ENCODE results near the gene RGS12.

Gene RGS12

DNA sequence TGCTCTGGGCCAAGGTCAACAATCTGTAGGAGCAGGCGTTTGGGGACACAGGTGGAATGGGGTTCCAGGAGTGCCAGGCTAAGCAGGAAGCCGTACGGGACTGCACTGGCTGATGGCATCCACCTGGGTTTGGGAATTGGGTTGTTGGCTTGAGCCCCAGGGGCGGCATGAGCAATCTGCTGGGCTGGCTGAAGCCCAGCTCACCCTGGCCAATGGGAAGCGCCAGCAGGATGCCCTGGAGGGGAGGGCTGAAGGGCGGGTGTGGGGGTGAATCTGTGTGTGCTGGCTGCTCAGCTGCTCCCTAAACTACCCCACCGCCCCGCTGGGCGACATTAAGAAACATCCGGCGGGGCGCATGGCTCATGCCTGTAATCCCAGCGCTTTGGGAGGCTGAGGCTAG is 8.9 kb upstream of the RGS12 start:
- Mint-ChIP-seq H3K4me3 (no peak overlapping the region), H3K36me3 (ENCODE audit: low read depth) (no peaks in the 10 kb centered on the region), H3K9me3 (peaks cover 13% of the 10 kb centered on the region), H3K27me3 (peaks cover 48% of the 10 kb centered on the region), H3K27ac (peak overlapping the region; percentile 12), H3K4me1 (ENCODE audit: low read depth) (peaks cover 29% of the 10 kb centered on the region)
- intact Hi-C loops (cut with micrococcal nuclease), result no loop called here

- Mint-ChIP-seq H3K4me3 (no peak overlapping the region), H3K4me1 (ENCODE audit: low read depth) (peaks cover 30% of the 10 kb centered on the region), H3K27ac (no peak overlapping the region), H3K9me3 (peaks cover 8% of the 10 kb centered on the region), H3K27me3 (peaks cover 53% of the 10 kb centered on the region), H3K36me3 (ENCODE audit: low read depth) (no peaks in the 10 kb centered on the region)
- intact Hi-C loops (cut with micrococcal nuclease), result no loop called here
Measured at GRCh38 chr4:3284734-3285557, 7.9 kb upstream of the RGS12 start.

DNA sequence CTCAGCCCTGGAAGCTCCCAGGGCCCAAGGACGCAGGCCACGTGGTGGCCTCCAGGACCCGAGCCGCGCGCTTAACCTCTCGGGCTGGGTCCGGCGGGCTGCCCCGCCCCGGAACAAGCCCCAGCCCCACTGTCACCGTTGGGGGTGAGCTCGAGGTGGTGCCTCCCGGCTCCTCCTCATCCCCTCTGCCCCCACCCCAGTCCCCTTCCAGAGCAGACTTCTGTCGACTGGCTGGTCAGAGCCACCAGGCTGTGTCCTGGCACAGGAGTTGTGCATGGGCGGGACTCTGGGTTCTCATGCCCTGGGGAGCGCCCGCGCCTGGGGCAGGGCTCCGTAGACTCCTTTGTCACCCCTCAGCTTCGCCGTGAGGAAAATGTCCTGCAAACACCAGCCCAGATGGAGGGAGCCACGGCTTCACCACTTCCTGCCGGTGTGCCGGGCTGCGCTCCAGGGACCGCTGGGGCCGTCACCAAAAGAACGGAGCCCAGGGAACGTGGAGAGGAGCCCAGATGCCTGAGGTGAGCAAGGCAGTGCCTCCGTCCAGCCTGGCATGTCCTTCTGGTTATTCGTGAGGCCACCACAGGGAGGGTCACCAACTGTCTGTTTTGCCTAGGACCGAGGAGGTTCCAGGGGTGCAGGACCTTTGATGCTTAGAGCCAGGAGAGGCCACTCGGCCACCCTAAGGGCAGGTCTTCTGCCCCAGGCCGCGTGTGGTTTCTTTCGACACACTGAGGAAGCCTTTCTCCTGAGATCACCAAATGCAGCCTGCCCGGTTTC is 7.1 kb upstream of the RGS12 start:
- H3K4me1 Mint-ChIP-seq (ENCODE audit: low read depth), result peaks cover 30% of the 10 kb centered on the region
- peak overlapping the region; percentile 19 for H3K27ac Mint-ChIP-seq

GRCh38 chr4:3286335-3287175 is 6.3 kb upstream of the RGS12 start:
- Mint-ChIP-seq H3K36me3 (ENCODE audit: low read depth) (no peaks in the 10 kb centered on the region), H3K27ac (peak overlapping the region; percentile 19), H3K27me3 (peaks cover 55% of the 10 kb centered on the region), H3K4me1 (ENCODE audit: low read depth) (peaks cover 32% of the 10 kb centered on the region), H3K9me3 (peaks cover 6% of the 10 kb centered on the region), H3K4me3 (no peak overlapping the region)
- intact Hi-C loops (cut with micrococcal nuclease), result no loop called here

More for the DNA sequence above, 7.1 kb upstream of the RGS12 start:
- H3K9me3 Mint-ChIP-seq, result peaks cover 8% of the 10 kb centered on the region
- H3K36me3 Mint-ChIP-seq (ENCODE audit: low read depth), result no peaks in the 10 kb centered on the region
- intact Hi-C loops (cut with micrococcal nuclease), result no loop called here
- H3K27me3 Mint-ChIP-seq, result peaks cover 54% of the 10 kb centered on the region
- H3K4me3 Mint-ChIP-seq, result no peak overlapping the region

- no peaks in the 10 kb centered on the region for H3K9me3 Mint-ChIP-seq
- intact Hi-C loops (cut with micrococcal nuclease), result no loop called here
- peak overlapping the region; percentile 19 for H3K27ac Mint-ChIP-seq
- H3K36me3 Mint-ChIP-seq (ENCODE audit: low read depth), result no peaks in the 10 kb centered on the region
- peaks cover 36% of the 10 kb centered on the region for H3K4me1 Mint-ChIP-seq (ENCODE audit: low read depth)
- peaks cover 58% of the 10 kb centered on the region for H3K27me3 Mint-ChIP-seq
- H3K4me3 Mint-ChIP-seq, result no peak overlapping the region
Measured at GRCh38 chr4:3287271-3287971, 5.4 kb upstream of the RGS12 start.

GRCh38 chr4:3287972-3288570 is 4.8 kb upstream of the RGS12 start:
- intact Hi-C loops (cut with micrococcal nuclease), result no loop called here
- H3K9me3 Mint-ChIP-seq, result no peaks in the 10 kb centered on the region
- H3K4me1 Mint-ChIP-seq (ENCODE audit: low read depth), result peaks cover 30% of the 10 kb centered on the region

GRCh38 chr4:3288571-3289094 is 4.2 kb upstream of the RGS12 start:
- Mint-ChIP-seq H3K36me3 (ENCODE audit: low read depth) (no peaks in the 10 kb centered on the region), H3K4me3 (no peak overlapping the region), H3K9me3 (no peaks in the 10 kb centered on the region), H3K27ac (peak overlapping the region; percentile 61), H3K27me3 (peaks cover 54% of the 10 kb centered on the region), H3K4me1 (ENCODE audit: low read depth) (peaks cover 35% of the 10 kb centered on the region)
- intact Hi-C loops (cut with micrococcal nuclease), result no loop called here

More at GRCh38 chr4:3287972-3288570, 4.8 kb upstream of the RGS12 start:
- Mint-ChIP-seq H3K36me3 (ENCODE audit: low read depth) (no peaks in the 10 kb centered on the region), H3K4me3 (no peak overlapping the region), H3K27ac (no peak overlapping the region), H3K27me3 (peaks cover 55% of the 10 kb centered on the region)

DNA sequence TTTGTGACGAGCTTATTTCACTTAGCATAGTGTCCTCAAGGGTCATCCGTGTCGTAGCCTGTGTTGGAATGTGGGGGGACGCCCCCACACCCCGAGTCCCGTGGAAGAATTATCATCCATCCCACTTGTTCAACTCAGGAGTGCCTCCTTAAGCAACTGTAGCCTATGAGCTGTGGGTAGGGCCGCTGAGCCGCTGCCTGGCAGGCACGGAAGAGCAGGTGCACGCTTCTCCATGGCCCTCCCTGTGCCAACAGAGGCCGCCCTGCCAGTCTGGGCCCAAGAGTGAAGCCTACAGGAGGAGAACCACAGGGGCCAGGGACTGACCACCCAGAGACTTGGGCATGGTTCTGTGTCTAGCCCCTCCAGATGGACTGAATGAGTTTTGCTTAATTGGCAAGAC is 2.3 kb upstream of the RGS12 start:
- H3K9me3 Mint-ChIP-seq, result no peaks in the 10 kb centered on the region
- no peak overlapping the region for H3K27ac Mint-ChIP-seq
- intact Hi-C loops (cut with micrococcal nuclease), result no loop called here
- no peaks in the 10 kb centered on the region for H3K36me3 Mint-ChIP-seq (ENCODE audit: low read depth)
- peaks cover 49% of the 10 kb centered on the region for H3K4me1 Mint-ChIP-seq (ENCODE audit: low read depth)
- peaks cover 51% of the 10 kb centered on the region for H3K27me3 Mint-ChIP-seq
- no peak overlapping the region for H3K4me3 Mint-ChIP-seq

- H3K27ac Mint-ChIP-seq, result no peak overlapping the region
- intact Hi-C loops (cut with micrococcal nuclease), result no loop called here
- no peaks in the 10 kb centered on the region for H3K36me3 Mint-ChIP-seq (ENCODE audit: low read depth)
- peaks cover 51% of the 10 kb centered on the region for H3K27me3 Mint-ChIP-seq
- H3K9me3 Mint-ChIP-seq, result no peaks in the 10 kb centered on the region
- no peak overlapping the region for H3K4me3 Mint-ChIP-seq
- H3K4me1 Mint-ChIP-seq (ENCODE audit: low read depth), result peaks cover 45% of the 10 kb centered on the region
Measured at GRCh38 chr4:3290889-3291321, 1.9 kb upstream of the RGS12 start.

DNA sequence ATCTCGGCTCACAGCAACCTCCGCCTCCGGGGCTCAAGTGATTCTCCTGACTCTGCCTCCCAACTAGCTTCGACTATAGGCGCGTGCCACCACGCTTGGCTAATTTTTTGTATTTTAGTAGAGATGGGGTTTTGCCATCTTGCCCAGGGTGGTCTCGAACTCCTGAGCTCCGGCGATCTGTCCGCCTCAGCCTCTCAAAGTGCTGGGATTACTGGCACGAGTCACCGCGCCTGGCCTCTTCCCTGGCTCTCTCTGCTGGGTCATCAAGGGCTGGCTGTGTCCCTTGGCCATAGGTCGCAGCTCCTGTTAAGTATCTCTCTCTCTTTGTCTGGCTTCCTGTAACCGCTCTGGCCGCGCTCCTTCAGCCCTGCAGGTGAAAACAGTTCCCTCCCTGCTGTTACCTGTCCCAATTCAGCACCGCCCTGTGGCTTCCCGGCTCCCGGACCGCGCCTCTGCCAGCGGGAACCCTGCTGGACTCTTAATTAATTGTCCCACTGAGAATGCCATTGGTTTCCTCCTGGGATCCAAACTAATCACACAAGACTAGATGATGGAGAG is 1.3 kb upstream of the RGS12 start:
- no peaks in the 10 kb centered on the region for H3K9me3 Mint-ChIP-seq
- peaks cover 56% of the 10 kb centered on the region for H3K27me3 Mint-ChIP-seq
- intact Hi-C loops (cut with micrococcal nuclease), result no loop called here
- peak overlapping the region; percentile 79 for H3K4me3 Mint-ChIP-seq
- peak overlapping the region; percentile 75 for H3K27ac Mint-ChIP-seq
- H3K36me3 Mint-ChIP-seq (ENCODE audit: low read depth), result no peaks in the 10 kb centered on the region
- H3K4me1 Mint-ChIP-seq (ENCODE audit: low read depth), result peaks cover 43% of the 10 kb centered on the region

- intact Hi-C loops (cut with micrococcal nuclease), result loop anchor here (1.0 kb wide), 1 partner anchor 66 kb away; no protein-coding TSS in a partner anchor
Measured at GRCh38 chr4:3291969-3292570, 751 bp upstream of the RGS12 start.

More at GRCh38 chr4:3291969-3292570, 751 bp upstream of the RGS12 start:
- H3K4me1 Mint-ChIP-seq (ENCODE audit: low read depth), result peaks cover 38% of the 10 kb centered on the region
- H3K4me3 Mint-ChIP-seq, result peak overlapping the region; percentile 79
- H3K9me3 Mint-ChIP-seq, result no peaks in the 10 kb centered on the region
- peak overlapping the region; percentile 75 for H3K27ac Mint-ChIP-seq
- peaks cover 55% of the 10 kb centered on the region for H3K27me3 Mint-ChIP-seq
- no peaks in the 10 kb centered on the region for H3K36me3 Mint-ChIP-seq (ENCODE audit: low read depth)
